GM12891 (cell line): ENCODE measurements around the gene UCKL1.

ENCODE experiments used
- DNase-seq: peaks from one replicate; pipeline ENCODE4 v3.0.0; 2011; ENCODE audit warnings: low spot score; ENCODE audit not compliant: insufficient read length
- FAIRE-seq: peaks from 2 replicates; lab custom pipeline; 2011; peaks lifted over from hg19 to GRCh38; lab: Jason Lieb, UNC
- PAX5 ChIP-seq: IDR thresholded peaks from 2 replicates; pipeline ENCODE4 v1.6.1; 2011; ENCODE audit warnings: low read length, moderate library complexity, mild to moderate bottlenecking; ENCODE audit not compliant: insufficient read depth, severe bottlenecking
- POLR2A ChIP-seq: IDR thresholded peaks from 2 replicates; pipeline ENCODE4 v1.6.1; 2011; ENCODE audit warnings: low read depth, low read length, control low read depth
- POLR2AphosphoS5 ChIP-seq: IDR thresholded peaks from 2 replicates; pipeline ENCODE4 v1.6.1; 2011; ENCODE audit warnings: low read depth, low read length, control low read depth
- POU2F2 ChIP-seq: IDR thresholded peaks from 2 replicates; pipeline ENCODE4 v1.6.1; 2011; ENCODE audit warnings: low read depth, mild to moderate bottlenecking, control low read depth, low read length, moderate library complexity
- SPI1 ChIP-seq: IDR thresholded peaks from 2 replicates; pipeline ENCODE4 v1.6.1; 2011; ENCODE audit warnings: low read depth, low read length, control low read depth
- TAF1 ChIP-seq: IDR thresholded peaks from 2 replicates; pipeline ENCODE4 v1.6.1; 2011; ENCODE audit warnings: low read depth, low read length, control low read depth

Gene UCKL1

DNA sequence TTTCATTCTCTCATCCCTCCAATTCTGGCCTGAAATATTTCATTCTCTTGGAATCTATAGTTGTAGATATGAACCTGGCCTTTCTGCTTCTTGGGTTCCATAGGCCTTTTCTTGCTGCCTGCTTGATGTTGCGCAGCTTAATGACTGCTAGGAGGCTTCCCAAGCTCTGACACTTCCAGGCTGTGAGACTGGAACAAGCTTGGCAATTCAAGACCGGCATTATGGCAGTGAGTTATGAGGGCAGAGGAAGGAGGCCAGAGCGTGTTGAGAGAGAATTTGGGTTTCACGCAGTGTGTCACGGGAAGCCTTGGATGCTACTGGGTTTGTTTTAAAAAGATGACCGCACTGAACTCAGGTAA, 62.2 kb downstream of the UCKL1 start:
- no peak for TF ChIP-seq POLR2AphosphoS5
- TF ChIP-seq PAX5: no peak
- TF ChIP-seq TAF1: no peak
- no peak for TF ChIP-seq SPI1
- TF ChIP-seq POU2F2: no peak
- no peak for TF ChIP-seq POLR2A
- no peak for FAIRE-seq
- DNase-seq: no peak

DNA sequence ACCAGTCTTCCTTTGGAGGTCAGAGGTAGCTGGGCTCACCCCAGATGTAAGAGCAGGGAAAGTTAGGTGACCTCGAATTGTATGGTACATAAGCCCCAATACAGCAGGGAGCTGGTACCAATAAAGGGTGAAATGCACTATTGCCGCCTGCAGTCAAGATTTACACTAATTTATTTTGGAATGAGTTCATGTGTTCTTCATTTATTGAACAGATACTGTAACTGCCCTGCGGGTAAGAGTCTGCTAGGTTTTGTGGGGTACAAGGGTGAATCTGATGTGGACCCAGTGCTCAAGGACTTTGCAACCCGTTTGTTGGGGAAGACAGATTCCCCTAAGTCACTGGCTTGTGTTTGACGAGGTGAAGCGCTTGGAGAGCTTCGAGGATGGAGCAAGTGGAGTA, 63.8 kb downstream of the UCKL1 start:
- TF ChIP-seq POU2F2 (no peak), POLR2A (no peak), PAX5 (no peak), SPI1 (no peak), TAF1 (no peak), POLR2AphosphoS5 (no peak)
- no peak for FAIRE-seq
- no peak for DNase-seq

DNA sequence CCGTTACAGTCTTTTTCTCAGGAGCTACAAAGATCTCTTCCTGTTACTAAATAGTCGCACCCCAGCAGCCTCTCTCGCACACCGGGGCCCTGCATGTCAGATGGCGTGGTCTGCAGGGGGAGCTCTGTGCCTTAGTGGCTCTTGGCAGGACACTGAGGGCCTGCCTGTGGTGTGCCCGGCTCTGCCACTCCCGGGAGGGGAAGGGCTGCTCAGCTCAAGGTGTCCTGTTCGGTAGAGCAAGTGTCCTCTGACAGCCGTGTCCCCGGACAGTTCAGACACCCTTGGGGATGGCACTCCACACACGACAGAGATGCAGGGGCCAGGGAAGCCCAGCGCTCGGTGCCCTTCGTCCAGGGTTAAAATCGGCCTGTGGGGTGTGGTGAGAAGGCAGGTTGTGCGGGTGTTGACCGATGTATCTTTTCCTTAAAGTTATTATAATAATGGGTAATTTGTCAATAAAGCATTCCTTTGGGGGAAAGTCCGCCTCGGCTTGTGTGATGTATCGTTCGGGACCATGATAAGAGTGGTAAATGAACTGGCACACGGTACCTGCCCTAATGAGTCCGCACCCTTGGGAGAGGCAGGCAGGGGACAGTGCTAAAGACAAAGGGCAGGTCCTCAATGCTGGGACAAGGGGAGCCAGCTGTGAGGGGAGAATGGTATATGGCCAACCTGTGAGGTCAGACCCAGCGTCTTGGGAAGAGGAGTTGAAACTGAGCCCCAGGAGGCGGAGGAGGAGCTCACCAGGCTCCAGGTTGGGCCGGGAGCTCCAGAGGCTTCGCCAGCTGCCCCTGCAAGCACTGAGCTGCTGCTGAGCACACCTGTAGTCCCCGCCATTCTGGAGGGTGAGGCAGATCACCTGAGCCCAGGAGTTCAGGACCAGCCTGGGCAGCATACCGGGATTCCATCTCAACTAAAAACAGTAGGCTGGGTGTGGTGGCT, 64.9 kb downstream of the UCKL1 start:
- TF ChIP-seq PAX5 (no peak), SPI1 (no peak), POU2F2 (no peak), TAF1 (no peak), POLR2AphosphoS5 (no peak), POLR2A (no peak)
- no peak for DNase-seq
- no peak for FAIRE-seq

DNA sequence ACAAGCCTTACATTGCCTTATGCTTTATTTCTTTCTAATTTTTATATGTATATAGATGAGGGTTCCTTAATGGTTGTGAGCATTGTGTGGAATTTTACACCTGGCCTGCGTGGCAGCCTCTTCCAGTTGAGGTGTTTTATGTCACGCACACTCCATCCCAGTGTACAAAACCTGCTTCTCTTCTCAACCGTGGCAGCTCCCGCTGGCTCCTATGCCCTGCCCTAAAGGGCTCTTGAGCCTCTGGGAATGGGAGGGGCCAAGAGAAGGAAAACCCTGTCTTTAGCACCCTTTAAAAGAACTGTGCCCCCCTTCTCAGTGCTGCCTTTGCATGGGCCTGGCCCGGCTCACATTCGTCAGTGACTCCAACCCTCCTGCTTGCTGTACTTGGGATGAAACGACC, 65.6 kb downstream of the UCKL1 start:
- no peak for TF ChIP-seq POLR2A
- TF ChIP-seq TAF1: no peak
- no peak for TF ChIP-seq SPI1
- TF ChIP-seq POLR2AphosphoS5: no peak
- no peak for TF ChIP-seq PAX5
- TF ChIP-seq POU2F2: no peak
- no peak for DNase-seq
- FAIRE-seq: no peak

DNA sequence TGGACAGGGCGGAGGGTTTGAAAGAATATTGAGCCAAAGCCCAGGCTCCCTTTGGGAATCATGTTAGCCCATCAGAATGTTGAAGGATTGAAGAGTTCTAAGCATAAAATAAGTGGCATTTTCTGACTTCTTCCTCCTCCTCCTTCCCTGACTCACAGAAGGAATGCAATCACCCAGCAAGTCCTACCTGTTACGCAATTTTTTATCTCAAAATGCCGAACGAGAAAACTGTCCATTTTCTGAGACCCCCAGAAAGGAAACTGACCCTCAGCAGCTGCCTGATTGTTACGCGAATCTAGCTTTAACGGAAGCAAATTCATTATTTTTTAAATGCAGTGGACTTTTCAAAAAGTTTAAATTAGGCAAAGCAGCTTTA, 66.0 kb downstream of the UCKL1 start:
- no peak for FAIRE-seq
- DNase-seq: no peak
- TF ChIP-seq POLR2AphosphoS5 (no peak), PAX5 (no peak), POLR2A (no peak), TAF1 (no peak), SPI1 (no peak), POU2F2 (no peak)
